Chondrocyte (in vitro differentiated cells): ENCODE results near the gene PTGFRN. TPM values are rescaled to one million over a fixed set of nuclear protein-coding genes. Genes with fewer than 3 reads are reported as not detected.

Experiments
- DNase-seq: peaks from one replicate; pipeline ENCODE4 v3.0.0; 2021; ENCODE audit warnings: mixed read lengths, low spot score
- H3K27ac Mint-ChIP-seq: one replicate; pipeline ENCODE4 v1.8.0; 2021; ENCODE audit warnings: mild to moderate bottlenecking, moderate library complexity, mixed read lengths; ENCODE audit not compliant: unreplicated experiment
- H3K27me3 Mint-ChIP-seq: 2 replicates; pipeline ENCODE4 v1.8.0; 2021; ENCODE audit warnings: low read depth, mixed read lengths
- H3K36me3 Mint-ChIP-seq: 2 replicates; pipeline ENCODE4 v1.8.0; 2021; ENCODE audit warnings: low read depth, mixed read lengths
- H3K4me1 Mint-ChIP-seq: 2 replicates; pipeline ENCODE4 v1.8.0; 2021; ENCODE audit warnings: low read depth, mild to moderate bottlenecking, mixed read lengths
- H3K4me3 Mint-ChIP-seq: one replicate; pipeline ENCODE4 v1.8.0; 2021; ENCODE audit warnings: mild to moderate bottlenecking, moderate library complexity, mixed read lengths; ENCODE audit not compliant: unreplicated experiment
- H3K9me3 Mint-ChIP-seq: 2 replicates; pipeline ENCODE4 v1.8.0; 2021; ENCODE audit warnings: low read depth, mixed read lengths
- total RNA-seq: library from RNA; stranded (reverse); gene quantifications from 3 replicates; pipeline ENCODE4 v1.2.1, GENCODE V29; 2021
- TF ChIP-seq, protein P1 (sequence below): fragments of 200-600 bp; sonication (generic); IDR thresholded peaks from 2 replicates; pipeline ENCODE4 v1.5.0; 2021; ENCODE audit warnings: antibody characterized with exemption, mild to moderate bottlenecking, moderate library complexity

The PTGFRN gene
- total RNA-seq, 1 donor from 2014 or later: 117 TPM

DNA sequence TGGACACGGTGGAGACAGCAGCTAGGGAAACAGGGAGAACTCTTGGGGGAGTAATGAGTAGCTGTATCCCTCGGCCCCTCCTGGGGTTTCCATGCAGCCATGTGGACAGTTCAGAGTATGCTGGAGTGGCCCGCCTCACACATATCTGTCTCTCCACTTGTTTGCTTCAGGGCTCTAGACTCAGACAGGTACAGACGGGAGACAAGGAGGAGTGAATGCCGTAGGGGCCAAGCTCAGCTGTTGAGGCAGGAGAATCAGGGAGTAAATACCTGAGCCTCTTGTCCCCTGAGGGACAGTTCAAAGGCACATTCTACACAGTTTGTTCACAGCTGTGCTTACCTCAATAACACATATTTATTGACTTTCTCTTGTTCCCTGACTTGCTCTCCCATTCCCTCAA lies 7.7 kb upstream of the PTGFRN start:
- DNase-seq: no peak
- no peaks in the 10 kb centered on the region for H3K27me3 Mint-ChIP-seq
- H3K4me3 Mint-ChIP-seq: no peak overlapping the region
- TF ChIP-seq, protein P1, sequence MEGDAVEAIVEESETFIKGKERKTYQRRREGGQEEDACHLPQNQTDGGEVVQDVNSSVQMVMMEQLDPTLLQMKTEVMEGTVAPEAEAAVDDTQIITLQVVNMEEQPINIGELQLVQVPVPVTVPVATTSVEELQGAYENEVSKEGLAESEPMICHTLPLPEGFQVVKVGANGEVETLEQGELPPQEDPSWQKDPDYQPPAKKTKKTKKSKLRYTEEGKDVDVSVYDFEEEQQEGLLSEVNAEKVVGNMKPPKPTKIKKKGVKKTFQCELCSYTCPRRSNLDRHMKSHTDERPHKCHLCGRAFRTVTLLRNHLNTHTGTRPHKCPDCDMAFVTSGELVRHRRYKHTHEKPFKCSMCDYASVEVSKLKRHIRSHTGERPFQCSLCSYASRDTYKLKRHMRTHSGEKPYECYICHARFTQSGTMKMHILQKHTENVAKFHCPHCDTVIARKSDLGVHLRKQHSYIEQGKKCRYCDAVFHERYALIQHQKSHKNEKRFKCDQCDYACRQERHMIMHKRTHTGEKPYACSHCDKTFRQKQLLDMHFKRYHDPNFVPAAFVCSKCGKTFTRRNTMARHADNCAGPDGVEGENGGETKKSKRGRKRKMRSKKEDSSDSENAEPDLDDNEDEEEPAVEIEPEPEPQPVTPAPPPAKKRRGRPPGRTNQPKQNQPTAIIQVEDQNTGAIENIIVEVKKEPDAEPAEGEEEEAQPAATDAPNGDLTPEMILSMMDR: no peak
- H3K27ac Mint-ChIP-seq: no peak overlapping the region
- H3K36me3 Mint-ChIP-seq: peaks cover 1% of the 10 kb centered on the region
- peaks cover 4% of the 10 kb centered on the region for H3K9me3 Mint-ChIP-seq
- no peaks in the 10 kb centered on the region for H3K4me1 Mint-ChIP-seq

DNA sequence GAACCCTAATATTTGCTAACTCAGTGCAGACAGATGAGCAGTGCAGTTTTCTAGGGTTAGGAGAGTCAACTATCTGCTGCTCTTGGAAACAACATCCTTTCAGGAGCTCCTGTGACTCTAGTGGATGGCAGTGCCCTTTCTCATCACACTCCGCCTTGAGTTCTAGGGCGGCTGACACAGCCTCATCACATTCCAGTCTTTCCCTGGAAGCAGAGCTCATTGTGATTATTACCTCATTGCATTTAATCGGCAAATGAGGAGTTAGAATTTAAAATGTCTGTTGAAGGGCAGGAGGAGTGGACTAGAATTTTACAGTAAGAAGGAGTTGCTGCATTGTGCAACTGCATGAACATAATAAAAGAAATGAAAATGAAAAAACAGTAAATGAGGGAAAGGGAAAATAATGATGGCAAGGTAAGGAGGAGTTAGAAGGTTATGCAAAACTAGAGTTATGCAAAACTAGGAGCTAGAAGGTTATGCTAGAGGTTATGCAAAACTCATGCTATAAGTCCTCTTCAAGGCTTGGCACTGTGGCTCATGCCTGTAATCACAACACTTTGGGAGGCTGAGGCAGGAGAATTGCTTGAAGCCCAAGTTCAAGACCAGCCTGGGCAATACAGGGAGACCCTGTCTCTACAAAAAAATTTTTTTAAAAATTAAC lies 6.9 kb upstream of the PTGFRN start:
- TF ChIP-seq, protein P1: no peak
- H3K4me3 Mint-ChIP-seq: no peak overlapping the region
- H3K4me1 Mint-ChIP-seq: no peaks in the 10 kb centered on the region
- peaks cover 4% of the 10 kb centered on the region for H3K9me3 Mint-ChIP-seq
- peaks cover 1% of the 10 kb centered on the region for H3K36me3 Mint-ChIP-seq
- H3K27ac Mint-ChIP-seq: no peak overlapping the region
- no peak for DNase-seq
- H3K27me3 Mint-ChIP-seq: no peaks in the 10 kb centered on the region

DNA sequence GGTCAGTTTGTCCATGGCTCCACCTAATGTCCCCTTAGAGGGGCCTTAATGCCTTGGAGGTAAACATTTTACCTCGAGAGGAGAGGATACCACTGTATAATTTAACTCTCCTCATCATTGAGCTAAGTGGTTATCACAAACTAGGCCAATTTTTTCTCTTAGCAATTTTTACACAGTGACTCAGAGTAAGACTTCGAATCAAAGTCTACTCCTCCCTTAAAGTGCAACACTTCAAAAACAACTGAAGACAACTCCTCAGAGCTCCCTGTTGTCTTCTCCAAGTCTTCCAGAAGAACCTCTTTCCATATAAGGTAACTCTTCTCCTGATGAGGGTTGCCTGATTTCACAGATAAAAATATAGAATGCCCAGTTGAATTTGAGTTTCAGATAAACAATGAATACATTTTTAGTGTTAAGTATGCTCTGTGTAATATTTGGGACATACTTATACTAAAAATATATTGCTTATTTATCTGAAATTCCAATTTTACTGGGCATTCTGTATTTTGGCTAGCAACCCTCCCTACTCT lies 4.9 kb upstream of the PTGFRN start:
- Mint-ChIP-seq H3K4me3 (no peak overlapping the region), H3K4me1 (peaks cover 6% of the 10 kb centered on the region), H3K27me3 (no peaks in the 10 kb centered on the region), H3K27ac (no peak overlapping the region), H3K36me3 (peaks cover under 1% of the 10 kb centered on the region), H3K9me3 (peaks cover under 1% of the 10 kb centered on the region)
- DNase-seq: no peak
- TF ChIP-seq, protein P1: no peak

DNA sequence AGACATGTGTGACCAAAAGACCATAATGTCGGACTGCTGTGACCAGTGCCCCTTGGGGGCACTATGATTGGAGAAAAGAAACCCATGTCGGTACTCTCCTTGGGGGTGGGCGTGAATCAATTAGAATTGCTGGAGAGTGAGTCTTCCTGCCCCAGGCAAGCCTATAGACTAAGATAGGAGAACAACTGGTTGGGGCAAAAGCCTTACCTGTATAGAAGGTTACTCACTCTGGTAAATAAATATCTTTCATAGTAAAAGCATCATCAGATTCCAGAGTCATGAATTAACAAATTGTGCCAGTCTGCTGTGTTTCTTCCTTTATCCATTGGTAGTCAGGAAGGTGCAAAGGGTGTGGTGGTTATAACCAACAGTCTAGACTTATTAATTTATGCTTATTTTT lies 2.9 kb upstream of the PTGFRN start:
- Mint-ChIP-seq H3K9me3 (no peaks in the 10 kb centered on the region), H3K36me3 (no peaks in the 10 kb centered on the region), H3K4me1 (peaks cover 6% of the 10 kb centered on the region), H3K4me3 (no peak overlapping the region), H3K27ac (no peak overlapping the region), H3K27me3 (no peaks in the 10 kb centered on the region)
- TF ChIP-seq, protein P1: no peak
- DNase-seq: no peak

DNA sequence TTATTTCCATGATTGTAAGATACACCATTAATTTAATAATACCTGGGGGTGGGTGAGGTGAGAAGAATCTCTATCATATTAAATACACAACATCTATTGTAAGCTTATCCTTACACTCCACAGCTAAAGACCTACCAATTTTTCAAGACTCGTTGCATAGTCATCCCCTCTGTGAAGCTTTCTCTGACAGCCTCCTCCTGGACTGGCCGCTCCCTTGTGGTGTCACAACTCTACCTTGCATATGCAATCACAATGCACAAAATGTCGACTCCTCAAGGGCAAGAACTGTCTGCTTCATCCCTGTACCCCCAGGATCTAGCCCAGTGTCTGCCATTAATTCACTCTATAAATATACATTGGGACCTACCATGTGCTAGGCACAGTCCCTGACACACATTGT lies 2.4 kb upstream of the PTGFRN start:
- Mint-ChIP-seq H3K27ac (no peak overlapping the region), H3K4me1 (peaks cover 6% of the 10 kb centered on the region), H3K9me3 (no peaks in the 10 kb centered on the region), H3K27me3 (no peaks in the 10 kb centered on the region), H3K4me3 (no peak overlapping the region), H3K36me3 (no peaks in the 10 kb centered on the region)
- TF ChIP-seq, protein P1: no peak
- DNase-seq: no peak
